NOMO-1 treated with dmso at 0.1 percent for 144 hours (cell line): Measurements from ENCODE around the gene SEMA7A.

Source experiments
- DNase-seq: peaks from one replicate; lab custom pipeline; 2025; ENCODE audit not compliant: unreplicated experiment; lab: John Stamatoyannopoulos, UW

SEMA7A gene

GRCh38 chr15:74417225-74417624, 16.5 kb downstream of the SEMA7A start:
- DNase-seq = no peak

- no peak for DNase-seq
These were observed 17.5 kb downstream of the SEMA7A start for GRCh38 chr15:74415966-74416916.

- DNase-seq = peak; percentile 16
These were observed 19.0 kb downstream of the SEMA7A start for GRCh38 chr15:74414603-74415338.

GRCh38 chr15:74414081-74414580, 19.6 kb downstream of the SEMA7A start:
- no peak for DNase-seq

GRCh38 chr15:74413350-74414080, 20.2 kb downstream of the SEMA7A start:
- no peak for DNase-seq

GRCh38 chr15:74412159-74412558, 21.6 kb downstream of the SEMA7A start:
- no peak for DNase-seq

DNA sequence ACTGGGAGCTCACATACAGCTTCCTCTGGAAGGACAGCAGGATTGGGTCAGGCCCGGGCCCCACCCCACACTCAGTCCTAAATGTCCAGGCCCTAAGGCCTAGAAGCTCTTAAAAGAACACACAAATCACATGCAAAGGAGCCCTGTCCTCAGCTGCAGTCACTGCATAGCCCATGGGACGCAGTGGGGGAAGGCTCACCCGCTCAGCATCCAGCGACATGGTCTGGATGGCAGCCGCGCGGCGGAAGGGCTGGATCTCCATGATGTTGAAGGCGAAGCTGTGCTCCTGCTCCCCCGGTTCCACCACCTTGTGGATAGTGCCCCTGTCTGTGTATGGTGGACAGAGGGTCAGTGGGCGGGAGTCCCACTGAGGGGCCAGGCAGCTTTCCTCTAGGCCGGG, 22.1 kb downstream of the SEMA7A start:
- DNase-seq = no peak

DNA sequence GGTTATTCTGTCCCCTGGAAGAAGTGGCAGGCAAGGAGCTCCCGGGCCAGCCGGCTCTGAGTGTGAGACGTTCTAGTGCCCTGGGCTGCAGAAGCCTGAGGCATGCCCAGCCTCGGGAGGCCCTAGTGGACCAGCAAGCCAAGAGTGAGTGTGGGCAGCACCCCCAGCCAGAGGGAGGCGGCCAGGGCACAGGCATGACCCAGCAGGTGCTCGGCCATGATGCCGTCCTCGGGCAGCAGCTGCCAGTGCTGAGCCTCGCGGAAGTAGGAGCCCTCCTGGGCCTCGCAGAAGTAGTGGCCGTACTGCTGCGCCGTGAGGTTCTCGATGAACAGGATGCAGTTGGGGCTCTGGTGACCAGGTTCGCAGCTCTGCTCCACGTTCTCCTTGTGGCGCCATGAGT, 23.3 kb downstream of the SEMA7A start:
- no peak for DNase-seq

GRCh38 chr15:74409225-74409624, 24.5 kb downstream of the SEMA7A start:
- no peak for DNase-seq

- DNase-seq = no peak
These were observed 24.9 kb downstream of the SEMA7A start for GRCh38 chr15:74408815-74409214.

DNA sequence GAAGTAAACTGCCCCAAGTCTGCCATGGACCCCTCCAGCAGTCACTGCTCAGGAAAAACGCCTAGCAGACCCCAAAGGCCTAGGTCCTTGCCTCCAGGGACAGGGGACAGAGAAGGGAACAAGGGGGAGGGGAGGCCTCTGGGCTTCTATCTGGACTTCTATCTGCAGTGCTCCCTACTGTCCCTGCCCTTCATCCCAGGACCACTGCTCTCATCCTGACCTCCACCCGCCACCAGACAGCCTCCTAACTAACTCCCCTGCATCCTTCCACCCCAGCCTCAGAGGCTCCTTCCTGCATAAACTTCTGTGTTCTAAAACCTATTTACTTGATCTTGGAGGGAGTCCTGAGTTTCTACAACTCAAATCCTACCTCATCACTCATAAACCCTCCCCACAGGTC, 25.4 kb downstream of the SEMA7A start:
- DNase-seq = no peak

GRCh38 chr15:74406992-74407705, 26.6 kb downstream of the SEMA7A start:
- DNase-seq = no peak

DNA sequence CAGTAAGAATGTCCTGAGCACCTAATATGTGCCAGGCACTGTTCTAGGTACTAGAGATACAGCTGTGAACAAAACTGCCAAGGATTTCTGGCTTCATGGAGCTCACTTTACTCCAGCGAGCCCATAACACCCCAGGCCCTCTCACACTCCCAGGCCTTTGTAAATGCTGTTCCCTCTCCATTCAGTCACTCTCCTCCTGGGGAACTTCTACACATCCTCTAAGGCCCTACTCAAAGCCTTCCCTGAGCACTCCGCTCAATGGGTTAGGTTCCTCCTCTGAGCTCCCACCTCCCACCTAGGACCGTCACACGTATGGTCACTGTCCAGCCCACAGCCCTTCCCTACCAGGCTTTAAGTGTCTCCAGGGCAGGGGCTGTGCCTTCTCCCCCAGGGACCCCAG, 27.2 kb downstream of the SEMA7A start:
- DNase-seq = no peak

- DNase-seq = no peak
These were observed 27.9 kb downstream of the SEMA7A start for GRCh38 chr15:74405823-74406222.

DNA sequence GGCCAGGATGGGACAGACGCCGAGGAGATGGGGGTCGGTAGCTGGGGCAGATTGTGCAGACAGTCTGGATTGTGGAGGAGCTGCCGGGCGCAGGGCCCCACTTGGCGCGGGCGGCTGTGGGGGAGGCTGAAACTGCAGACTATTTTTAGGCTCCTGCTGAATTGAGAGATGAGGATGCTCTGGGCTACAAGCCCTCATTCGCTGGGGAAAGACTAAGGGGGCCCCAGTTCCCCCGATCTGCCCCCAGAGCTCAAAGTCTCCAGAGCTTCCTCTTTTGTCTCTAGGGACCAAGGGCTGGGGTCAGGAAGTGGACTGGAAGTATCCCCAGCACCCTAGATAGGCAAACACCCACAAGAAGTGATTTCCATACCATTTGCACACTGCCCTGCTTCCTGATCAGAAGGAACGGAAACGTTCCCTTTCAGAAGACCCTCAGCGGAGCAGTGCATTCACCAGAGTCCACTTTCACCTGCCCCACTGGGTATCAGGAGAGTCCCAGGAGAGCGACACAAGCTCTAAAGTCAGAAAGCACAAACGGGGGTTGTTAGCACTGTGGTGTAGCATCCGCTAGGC, 29.7 kb downstream of the SEMA7A start:
- DNase-seq = peak; percentile 50

DNA sequence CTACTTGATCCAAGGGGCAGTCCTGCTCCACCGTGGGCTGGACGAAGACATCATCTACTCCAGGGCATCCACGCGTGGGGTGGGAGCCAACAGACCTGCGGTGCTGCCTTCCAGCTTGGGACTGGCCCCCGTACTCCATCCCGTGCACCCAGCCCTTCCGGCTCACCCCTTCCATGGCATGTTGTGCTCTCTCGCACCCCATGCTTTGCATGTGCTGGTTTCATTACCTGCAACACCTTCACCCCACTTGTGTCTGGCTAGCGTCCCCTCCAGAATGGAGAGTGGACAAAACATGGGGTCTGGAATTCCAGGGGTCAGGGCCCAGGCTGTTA, 30.2 kb downstream of the SEMA7A start:
- no peak for DNase-seq

DNA sequence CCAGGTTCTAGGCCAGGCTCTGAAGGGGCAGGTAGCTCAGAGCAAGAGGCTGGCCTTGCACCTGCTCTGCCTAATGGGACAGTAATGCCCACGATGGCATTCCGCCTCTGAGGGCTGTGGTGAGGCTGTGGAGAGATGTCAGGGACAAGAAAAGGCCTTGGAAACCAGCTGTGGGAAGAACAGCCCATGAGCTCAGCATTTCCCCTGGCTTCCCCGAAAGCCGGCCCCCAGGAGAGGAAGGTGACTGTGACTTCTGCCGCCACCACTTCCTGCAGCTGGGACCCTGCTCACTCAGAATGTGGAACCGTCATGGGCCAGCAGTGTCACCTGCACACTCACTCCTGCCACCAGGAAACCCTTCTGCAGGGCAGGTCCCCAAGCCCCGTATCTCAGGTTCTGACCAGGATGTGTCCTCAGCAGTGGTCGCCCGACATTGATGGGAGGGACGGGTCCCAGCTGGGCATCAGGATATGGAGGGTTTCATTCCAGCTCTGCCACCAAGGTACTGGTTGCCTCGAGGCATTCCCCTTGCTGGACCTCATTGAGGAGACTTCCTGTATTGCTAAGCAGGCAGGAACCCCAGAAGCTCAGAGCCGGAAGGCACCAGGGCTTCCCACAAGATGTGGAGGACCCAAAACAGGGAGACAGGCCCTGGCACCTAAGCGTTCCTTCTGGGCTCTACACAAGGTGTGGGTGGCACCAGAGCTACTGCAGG, 30.7 kb downstream of the SEMA7A start:
- peak; percentile 65 for DNase-seq

DNA sequence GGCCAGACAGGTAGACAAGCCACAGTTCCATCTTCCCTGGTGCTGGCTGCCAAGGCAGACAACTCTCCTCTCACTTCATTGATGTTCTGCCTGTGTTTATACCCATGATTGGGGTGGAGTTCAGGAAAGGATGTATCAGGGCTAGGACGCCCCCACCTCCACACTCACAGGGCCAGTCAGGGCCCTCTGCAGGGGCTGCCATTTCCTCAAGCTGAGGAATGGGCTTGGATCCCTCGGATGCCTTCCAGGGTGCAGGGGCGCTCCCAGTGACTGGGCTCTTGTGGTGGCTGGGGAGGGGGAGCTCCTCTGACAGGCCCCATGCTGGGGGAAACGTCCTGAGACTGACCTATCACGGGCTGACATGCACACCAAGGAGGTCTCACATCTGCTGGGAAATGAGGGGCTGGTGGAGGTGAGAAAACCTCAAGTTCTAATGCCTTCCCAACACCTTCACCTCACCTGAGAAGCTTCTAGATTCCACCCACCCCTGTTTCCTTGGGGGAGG, 31.4 kb downstream of the SEMA7A start:
- no peak for DNase-seq

DNA sequence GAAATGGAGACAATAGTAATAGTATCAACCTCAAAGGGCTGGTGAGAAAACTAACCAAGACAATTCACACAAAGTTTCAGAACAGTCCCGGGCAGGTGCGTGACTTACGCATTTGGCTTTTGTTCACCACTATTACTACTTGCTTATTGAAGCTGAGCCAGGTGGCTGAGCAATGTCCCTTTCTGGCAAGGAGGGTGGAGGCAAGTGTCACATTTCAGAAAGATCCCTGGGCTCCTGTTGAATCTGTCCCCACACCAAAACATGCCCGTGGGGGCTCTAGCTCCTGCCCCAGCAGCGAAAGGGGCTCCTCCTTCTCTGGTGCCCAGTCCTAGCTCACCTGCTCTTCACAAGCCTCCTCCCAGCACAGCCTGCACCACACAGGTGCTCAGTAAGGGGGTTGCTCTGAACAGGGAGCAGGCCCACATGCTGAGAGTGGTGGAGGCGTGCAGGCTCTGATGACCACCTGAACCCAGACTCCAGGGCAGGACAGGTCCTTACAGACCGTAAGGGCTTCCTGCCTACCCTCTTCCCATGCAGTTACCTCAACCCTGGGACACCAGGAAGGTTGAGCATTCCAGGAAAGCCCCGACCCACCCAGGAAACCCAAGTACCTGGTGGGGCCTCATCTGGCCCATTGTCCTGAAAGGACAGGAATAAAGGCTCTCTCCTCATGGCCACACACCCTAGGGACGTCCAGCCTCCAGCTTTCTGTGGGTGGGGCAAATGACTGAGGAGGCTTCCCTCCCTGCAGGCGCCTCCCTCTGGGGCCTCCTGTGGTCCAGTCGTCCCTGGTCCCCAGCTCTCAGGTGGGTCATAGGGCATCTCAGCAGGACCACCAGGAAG, 32.6 kb downstream of the SEMA7A start:
- no peak for DNase-seq
